IPS-NIHi11 (cell line): ENCODE results near the gene LNPK.
"Not testable (repeated sequence)": the region's sequence is repeated elsewhere in the genome, so short reads cannot be mapped to it uniquely, and the experiment has no call there.

ENCODE experiments used
- DNase-seq: peaks from one replicate; pipeline ENCODE4 v3.0.0; 2012; ENCODE audit warnings: mixed read lengths, low spot score

The LNPK gene

DNA sequence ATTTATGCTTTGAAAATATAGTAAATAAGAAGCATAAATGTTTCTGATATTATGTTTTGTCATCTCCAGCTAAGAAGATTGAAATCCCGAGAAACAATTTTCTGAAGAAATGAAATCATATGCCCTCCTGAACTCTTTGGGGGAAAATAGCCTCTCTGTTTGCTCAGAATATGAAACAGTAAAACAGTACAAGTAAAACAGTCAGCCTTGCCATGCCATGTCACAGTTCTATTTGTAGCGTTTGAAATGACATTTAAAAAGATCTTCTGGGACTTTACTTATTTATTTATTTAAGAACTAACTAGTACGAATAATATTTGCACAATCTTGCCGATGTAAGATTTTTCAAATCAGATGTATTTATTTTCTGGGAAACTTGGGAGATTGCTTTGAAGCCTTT lies 98.0 kb downstream of the LNPK start:
- no peak for DNase-seq

GRCh38 chr2:175903384-175903936 lies 98.6 kb downstream of the LNPK start:
- DNase-seq, result no peak

- DNase-seq, result not testable (repeated sequence)
Observed at GRCh38 chr2:175895957-175896356, 106.1 kb downstream of the LNPK start.

- no peak for DNase-seq
Observed at GRCh38 chr2:175892046-175892445, 110.0 kb downstream of the LNPK start.

DNA sequence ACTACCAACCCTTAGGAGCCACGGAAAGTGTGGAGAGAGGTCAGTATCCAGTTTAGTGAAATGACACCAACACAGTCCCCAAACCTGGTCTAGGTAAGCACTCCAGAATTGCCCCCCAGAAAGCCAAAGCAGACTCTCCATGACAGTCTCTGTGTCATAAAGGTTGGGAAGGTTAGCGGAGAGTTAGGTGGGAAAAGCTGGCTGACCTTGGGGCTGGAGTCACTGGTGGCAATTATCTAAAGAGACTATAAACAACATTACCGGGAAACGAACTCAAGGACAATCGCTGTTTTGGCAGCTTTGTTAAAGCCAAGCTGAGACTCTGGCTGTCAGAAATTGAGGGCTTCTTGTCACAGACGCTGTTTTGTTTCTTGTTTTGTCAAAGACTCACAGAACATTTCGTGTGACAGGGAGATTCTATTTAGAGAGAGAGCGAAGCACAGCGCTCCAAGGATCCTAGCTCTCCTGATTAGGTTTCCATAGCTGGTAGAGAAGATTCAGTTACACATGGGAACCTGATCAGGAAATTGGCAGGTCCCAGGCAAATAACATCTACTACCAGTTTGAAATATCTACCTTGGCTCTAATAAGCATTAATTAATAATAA lies 111.3 kb downstream of the LNPK start:
- no peak for DNase-seq

- DNase-seq, result no peak
Observed at GRCh38 chr2:175889701-175890302, 112.3 kb downstream of the LNPK start.

GRCh38 chr2:175887776-175888175 lies 114.3 kb downstream of the LNPK start:
- DNase-seq, result no peak

DNA sequence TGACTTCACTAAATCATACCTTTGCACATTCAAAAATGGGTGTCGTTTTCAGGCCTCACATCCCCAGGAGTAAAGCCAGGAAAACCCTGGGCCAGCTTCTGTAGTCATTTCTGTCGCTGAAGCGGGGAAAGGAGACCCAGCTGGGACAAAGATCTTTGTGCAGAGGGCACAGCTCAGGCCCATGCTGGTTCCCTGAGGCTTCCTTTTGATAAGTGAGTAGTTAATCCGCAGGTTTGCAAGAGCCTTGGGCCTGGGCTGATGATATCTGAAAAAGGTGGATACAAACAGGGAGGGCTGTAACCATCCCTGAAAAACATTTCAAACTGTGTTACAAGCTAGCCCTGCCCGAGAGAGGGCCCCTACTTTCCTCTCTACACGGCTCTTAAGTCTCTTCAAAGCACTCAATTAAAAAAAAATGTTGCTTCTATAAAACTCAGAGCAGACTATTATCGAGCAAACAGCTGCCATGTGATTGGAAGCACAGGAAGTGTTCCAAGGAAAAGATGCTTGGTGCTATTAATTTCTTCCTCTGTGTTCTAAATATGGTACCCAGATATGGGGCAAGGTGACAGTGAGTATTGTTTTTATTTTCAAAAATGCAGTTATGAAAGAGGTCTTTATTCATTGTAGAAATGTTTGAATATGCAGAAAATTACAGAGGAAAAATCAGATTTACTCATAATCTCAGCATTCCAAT lies 117.2 kb downstream of the LNPK start:
- DNase-seq, result no peak

- DNase-seq, result peak; percentile 17
Observed at GRCh38 chr2:175883586-175884194, 118.4 kb downstream of the LNPK start.

DNA sequence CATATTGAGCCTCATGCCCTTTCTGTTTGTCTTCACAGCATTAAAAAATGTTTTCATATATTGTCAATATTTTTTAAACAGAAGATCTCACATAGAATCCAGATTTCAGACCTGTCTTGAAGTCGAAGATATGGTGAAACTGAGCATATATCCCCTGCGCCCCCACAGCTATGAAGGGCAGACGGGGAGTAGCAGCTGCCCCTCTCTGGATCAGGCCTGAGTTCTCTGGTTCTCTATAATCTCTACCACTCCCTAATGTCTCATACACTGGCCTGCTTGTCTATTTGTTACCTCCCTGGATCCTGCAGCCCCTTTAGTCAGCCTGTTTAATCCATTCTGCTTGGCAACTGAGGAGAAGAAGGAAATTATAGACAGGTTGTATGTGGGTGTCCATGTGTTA lies 122.4 kb downstream of the LNPK start:
- DNase-seq, result no peak

DNA sequence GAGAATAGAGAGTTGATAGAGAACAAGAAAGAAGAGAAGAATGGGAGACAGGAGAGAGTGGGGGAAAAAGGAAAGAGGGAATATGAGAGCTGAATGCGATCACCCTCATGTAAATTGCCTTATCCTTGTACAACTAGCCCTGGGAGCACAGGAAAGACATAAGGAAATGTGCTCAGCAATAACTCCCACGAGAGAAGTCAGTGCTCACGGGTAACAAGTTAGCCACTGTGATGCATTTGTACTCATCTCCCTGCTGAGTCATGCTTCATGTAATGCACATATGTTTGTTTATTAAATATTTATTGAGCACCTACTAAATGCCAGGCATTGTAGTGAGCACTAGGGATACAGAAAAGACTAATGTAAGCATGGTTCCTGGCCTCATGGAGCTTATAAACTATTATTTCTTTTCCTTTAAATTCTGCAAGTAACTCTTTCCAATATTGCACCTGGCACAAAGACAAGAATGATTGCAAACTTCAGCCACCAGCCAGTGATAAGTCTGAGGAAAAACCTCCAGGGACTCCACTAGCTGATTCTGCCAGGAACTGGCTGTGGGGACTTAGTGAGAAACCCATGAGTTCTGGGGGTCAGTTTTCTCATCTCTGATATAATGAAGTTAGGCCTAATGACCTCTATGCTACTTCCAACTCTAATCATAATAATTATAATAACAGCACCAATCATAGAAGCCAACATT lies 124.1 kb downstream of the LNPK start:
- no peak for DNase-seq

DNA sequence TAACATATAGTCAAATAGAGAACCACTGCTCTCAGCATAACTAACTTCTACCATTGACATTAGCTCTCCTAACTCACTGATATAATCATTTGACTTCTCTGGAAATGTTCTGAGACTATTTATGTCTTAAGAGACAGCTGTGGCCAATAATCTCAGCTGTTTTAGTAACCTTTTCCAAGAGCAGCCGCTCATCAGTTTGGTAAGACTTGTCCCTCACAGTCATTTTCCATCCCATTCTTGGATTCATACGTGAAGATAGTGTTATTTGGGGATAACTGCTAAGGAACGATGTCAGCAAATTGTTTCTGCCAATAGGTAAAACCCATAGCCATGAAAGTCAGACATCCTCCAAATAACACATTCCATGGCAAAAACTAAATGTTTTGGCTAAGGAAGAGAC lies 127.8 kb downstream of the LNPK start:
- no peak for DNase-seq
